DOHH2 (cell line): ENCODE measurements around the gene SFTPA2.
"Not testable (repeated sequence)": the region's sequence is repeated elsewhere in the genome, so short reads cannot be mapped to it uniquely, and the experiment has no call there.

Experiments
- H3F3A ChIP-seq: fragments of 200-600 bp; sonication (generic), shearing (Covaris generic); 2 replicates; pipeline ENCODE4 v1.6.0; 2016; ENCODE audit warnings: antibody characterized with exemption, mild to moderate bottlenecking; ENCODE audit not compliant: control insufficient read depth, insufficient read depth
- H3K27ac ChIP-seq: fragments of 200-600 bp; sonication (generic); 2 replicates; pipeline ENCODE4 v1.5.1; 2014; ENCODE audit warnings: low read depth, mild to moderate bottlenecking, low read length, moderate library complexity
- H3K27me3 ChIP-seq: fragments of 200-600 bp; sonication (generic); 2 replicates; pipeline ENCODE4 v1.6.1; 2014; ENCODE audit warnings: mild to moderate bottlenecking, low read length, mixed read lengths; ENCODE audit not compliant: control insufficient read depth
- H3K36me3 ChIP-seq: fragments of 200-600 bp; sonication (generic); 2 replicates; pipeline ENCODE4 v1.6.1; 2014; ENCODE audit warnings: mild to moderate bottlenecking, low read length, moderate library complexity, mixed read lengths; ENCODE audit not compliant: control insufficient read depth
- H3K4me1 ChIP-seq: fragments of 200-600 bp; sonication (generic); 2 replicates; pipeline ENCODE4 v1.6.1; 2014; ENCODE audit warnings: mild to moderate bottlenecking, low read length, mixed read lengths; ENCODE audit not compliant: control insufficient read depth
- H3K4me2 ChIP-seq: fragments of 200-600 bp; sonication (generic); 2 replicates; pipeline ENCODE4 v1.6.0; 2014; ENCODE audit warnings: mild to moderate bottlenecking, low read length, moderate library complexity
- H3K4me3 ChIP-seq: fragments of 200-600 bp; sonication (generic); 2 replicates; pipeline ENCODE4 v1.5.1; 2014; ENCODE audit warnings: mild to moderate bottlenecking, low read length, mixed read lengths
- H3K79me2 ChIP-seq: fragments of 200-600 bp; sonication (generic); 2 replicates; pipeline ENCODE4 v1.6.1; 2014; ENCODE audit warnings: mild to moderate bottlenecking, low read length, mixed read lengths; ENCODE audit not compliant: control insufficient read depth
- H3K9me2 ChIP-seq: fragments of 200-600 bp; sonication (generic); replicated peaks from 2 replicates; pipeline ENCODE4 v1.6.1; 2014; ENCODE audit warnings: mild to moderate bottlenecking, low read length, mixed read lengths; ENCODE audit not compliant: control insufficient read depth
- H3K9me3 ChIP-seq: fragments of 200-600 bp; sonication (generic); 2 replicates; pipeline ENCODE4 v1.6.1; 2014; ENCODE audit warnings: antibody characterized with exemption, low read length, mixed read lengths; ENCODE audit not compliant: control insufficient read depth, insufficient read depth
- H4K20me1 ChIP-seq: fragments of 200-600 bp; sonication (generic); 2 replicates; pipeline ENCODE4 v1.6.0; 2014; ENCODE audit warnings: low read depth, mild to moderate bottlenecking, antibody characterized with exemption, low read length, moderate library complexity; ENCODE audit not compliant: control insufficient read depth, insufficient read depth
- CTCF ChIP-seq: fragments of 200-600 bp; sonication (generic); IDR thresholded peaks from one replicate; pipeline ENCODE4 v1.5.1; 2014; ENCODE audit warnings: antibody characterized with exemption, mild to moderate bottlenecking, low read depth, low read length; ENCODE audit not compliant: poor library complexity, severe bottlenecking
- EZH2phosphoT487 ChIP-seq: fragments of 200-600 bp; sonication (generic); IDR thresholded peaks from 2 replicates; pipeline ENCODE4 v1.6.1; 2017; ENCODE audit warnings: borderline replicate concordance, mild to moderate bottlenecking, antibody characterized with exemption, low read length, moderate library complexity, mixed read lengths

Gene SFTPA2

DNA sequence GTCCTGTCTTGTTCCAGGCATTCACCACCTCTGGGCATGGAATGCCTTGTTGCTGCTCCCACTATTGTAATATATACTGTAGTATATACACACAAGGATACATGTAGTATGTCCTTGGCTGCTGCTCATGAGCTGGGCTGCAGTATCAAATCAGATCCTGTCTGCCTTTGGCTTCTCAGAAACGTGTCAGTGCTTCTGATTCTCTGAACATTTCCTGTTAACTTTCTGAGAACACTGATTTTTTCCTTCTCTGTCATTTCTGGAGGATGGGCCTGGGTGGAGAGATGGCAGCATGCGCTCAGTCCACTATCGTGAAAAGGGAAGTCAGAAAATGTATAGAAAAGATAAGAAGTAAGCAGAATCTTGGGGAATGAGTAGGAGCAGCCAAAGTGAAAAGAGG is 12.2 kb downstream of the SFTPA2 start:
- Histone ChIP-seq H4K20me1 (no peaks in the 10 kb centered on the region), H3K79me2 (no peaks in the 10 kb centered on the region), H3K27me3 (peaks cover 15% of the 10 kb centered on the region), H3K4me2 (no peak overlapping the region), H3K9me3 (no peaks in the 10 kb centered on the region), H3K4me3 (no peak overlapping the region), H3F3A (no peaks in the 10 kb centered on the region), H3K27ac (no peak overlapping the region), H3K9me2 (no peaks in the 10 kb centered on the region), H3K4me1 (no peaks in the 10 kb centered on the region), H3K36me3 (no peaks in the 10 kb centered on the region)
- no peak for TF ChIP-seq CTCF
- no peak for TF ChIP-seq EZH2phosphoT487

DNA sequence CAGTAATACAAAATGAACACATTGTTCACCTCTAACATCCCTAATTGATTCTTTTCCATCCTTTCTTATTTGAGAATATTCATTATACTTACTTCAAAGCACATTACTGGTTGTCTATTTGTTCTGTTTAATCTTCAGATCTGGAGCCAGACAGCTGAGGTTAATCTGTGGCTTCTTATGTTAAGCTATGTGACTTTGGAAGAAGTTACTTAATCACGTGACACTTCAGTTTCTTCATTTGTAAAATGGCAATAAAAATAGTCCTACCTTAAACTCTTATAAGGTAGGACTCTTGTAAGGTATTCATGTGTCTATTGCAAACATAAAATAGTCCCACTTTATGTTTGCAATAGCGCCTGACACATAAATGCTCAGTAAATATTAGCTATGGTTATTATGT is 13.1 kb downstream of the SFTPA2 start:
- not testable (repeated sequence) for H3K27ac ChIP-seq, H3K4me3 ChIP-seq, H3K36me3 ChIP-seq, H3K9me2 ChIP-seq, H3F3A ChIP-seq, H3K9me3 ChIP-seq, H3K4me1 ChIP-seq, H3K4me2 ChIP-seq, H3K79me2 ChIP-seq, H4K20me1 ChIP-seq
- peaks cover 17% of the 10 kb centered on the region for H3K27me3 ChIP-seq

GRCh38 chr10:79544926-79545659 is 15.1 kb downstream of the SFTPA2 start:
- not testable (repeated sequence) for H3K4me1 ChIP-seq, H3K4me3 ChIP-seq, H4K20me1 ChIP-seq, H3K36me3 ChIP-seq, H3K9me3 ChIP-seq, H3F3A ChIP-seq, H3K79me2 ChIP-seq, H3K27ac ChIP-seq, H3K4me2 ChIP-seq, H3K9me2 ChIP-seq
- H3K27me3 ChIP-seq, result peaks cover 17% of the 10 kb centered on the region

DNA sequence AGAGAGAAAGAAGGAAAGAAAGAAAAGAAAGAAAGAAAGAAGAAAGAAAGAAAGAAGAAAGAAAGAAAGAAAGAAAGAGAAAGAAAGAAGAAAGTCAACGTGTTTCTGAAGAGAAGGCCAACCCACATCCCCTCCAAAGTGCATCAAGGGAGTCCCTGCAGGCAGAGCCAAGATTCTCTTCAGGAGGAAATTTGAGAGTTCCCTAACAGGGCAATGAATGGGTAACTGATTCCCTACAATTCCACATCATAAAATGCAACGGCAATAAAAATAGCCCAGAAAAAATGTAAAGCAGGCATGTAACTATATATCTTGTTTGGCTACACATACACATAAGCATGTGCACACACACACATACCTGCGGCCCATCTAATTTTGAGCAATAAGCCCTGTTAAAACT is 15.8 kb downstream of the SFTPA2 start:
- H3K79me2 ChIP-seq, H3K4me1 ChIP-seq, H3K9me2 ChIP-seq, H3K4me2 ChIP-seq, H3F3A ChIP-seq, H3K9me3 ChIP-seq, H3K36me3 ChIP-seq, H3K27ac ChIP-seq, H3K4me3 ChIP-seq, H4K20me1 ChIP-seq: not testable (repeated sequence)
- H3K27me3 ChIP-seq, result peaks cover 17% of the 10 kb centered on the region

- no peaks in the 10 kb centered on the region for H4K20me1 ChIP-seq
- H3K27me3 ChIP-seq, result 0 out of 2 replicates have a peak, but pooled peaks cover 3% of the 10 kb centered on the region
- TF ChIP-seq EZH2phosphoT487 (no peak), CTCF (no peak)
- H3K79me2 ChIP-seq, result no peaks in the 10 kb centered on the region
- H3K27ac ChIP-seq, result no peak overlapping the region
- no peak overlapping the region for H3K4me2 ChIP-seq
- H3F3A ChIP-seq, result no peaks in the 10 kb centered on the region
- no peaks in the 10 kb centered on the region for H3K36me3 ChIP-seq
- no peaks in the 10 kb centered on the region for H3K9me3 ChIP-seq
- no peaks in the 10 kb centered on the region for H3K4me1 ChIP-seq
- no peak overlapping the region for H3K4me3 ChIP-seq
- H3K9me2 ChIP-seq, result no peaks in the 10 kb centered on the region
These were observed 17.6 kb downstream of the SFTPA2 start for GRCh38 chr10:79542626-79543025.

- not testable (repeated sequence) for H3K4me2 ChIP-seq, H3K27me3 ChIP-seq, H3K79me2 ChIP-seq, H3K27ac ChIP-seq, H3K4me1 ChIP-seq, H3F3A ChIP-seq, H4K20me1 ChIP-seq, H3K9me3 ChIP-seq, H3K36me3 ChIP-seq, H3K9me2 ChIP-seq, H3K4me3 ChIP-seq
These were observed 19.3 kb downstream of the SFTPA2 start for GRCh38 chr10:79540930-79541329.

DNA sequence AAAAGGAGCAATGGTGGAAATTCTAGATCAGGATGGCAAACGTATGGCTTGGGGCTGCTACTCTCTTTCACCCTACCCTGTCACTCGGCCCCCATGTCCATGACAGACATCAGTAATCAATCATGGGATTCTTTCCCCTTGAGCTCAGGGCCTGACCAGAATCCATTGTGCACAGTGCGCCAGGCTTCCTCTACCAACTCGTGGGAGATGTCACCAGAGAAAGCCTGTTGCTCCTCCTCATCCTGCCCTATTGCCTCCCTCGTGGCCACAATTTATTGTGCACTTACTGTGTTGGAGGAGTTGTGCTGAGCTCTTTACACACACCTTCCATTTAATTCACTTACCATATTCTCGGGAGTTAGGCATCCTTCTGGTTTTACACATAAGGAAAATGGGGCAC is 21.9 kb downstream of the SFTPA2 start:
- H3K4me3 ChIP-seq, H3K4me2 ChIP-seq, H3F3A ChIP-seq, H4K20me1 ChIP-seq, H3K9me2 ChIP-seq, H3K9me3 ChIP-seq, H3K79me2 ChIP-seq, H3K4me1 ChIP-seq, H3K27ac ChIP-seq, H3K27me3 ChIP-seq, H3K36me3 ChIP-seq: not testable (repeated sequence)
